Thoracic aorta (tissue), 2 donors: ENCODE results near the gene NLRC4. TPM values are rescaled to one million over a fixed set of nuclear protein-coding genes. Genes with fewer than 3 reads are reported as not detected.

ENCODE experiments used
- ATAC-seq: fragments of 150-250 bp; one replicate; pipeline ENCODE4 v1.8.0; 2017; ENCODE audit warnings: low read depth; ENCODE audit not compliant: insufficient number of reproducible peaks, low FRiP score
- DNase-seq: peaks from one replicate; pipeline ENCODE4 v3.0.0-alpha.2; 2020; ENCODE audit warnings: low spot score
- H3K27ac ChIP-seq, 2 donors: fragments of 200-600 bp; sonication (generic); 1 replicate in 1 of 2; 2 replicates in 1 of 2; pipeline ENCODE4 v1.5.1; 2016; ENCODE audit warnings: mild to moderate bottlenecking in 2 of 2, moderate library complexity in 2 of 2
- H3K27me3 ChIP-seq: fragments of 200-600 bp; sonication (generic); replicated peaks from 2 replicates; pipeline ENCODE4 v1.6.0; 2016; ENCODE audit warnings: mild to moderate bottlenecking; ENCODE audit not compliant: insufficient read depth
- H3K36me3 ChIP-seq: fragments of 200-600 bp; sonication (generic); one replicate; pipeline ENCODE4 v1.5.1; 2016
- H3K4me1 ChIP-seq, 2 donors: fragments of 200-600 bp; sonication (generic); 1 replicate in 1 of 2; 2 replicates in 1 of 2; pipeline versions ENCODE4 v1.5.1 to v1.6.0; 2016; ENCODE audit warnings: low read depth in 2 of 2, mild to moderate bottlenecking in 1 of 2; ENCODE audit not compliant: control insufficient read depth in 1 of 2
- H3K4me3 ChIP-seq: fragments of 200-600 bp; sonication (generic); 2 replicates; pipeline ENCODE4 v1.5.1; 2016; ENCODE audit warnings: mild to moderate bottlenecking
- H3K9me3 ChIP-seq: fragments of 200-600 bp; sonication (generic); 2 replicates; pipeline ENCODE4 v1.5.1; 2016
- CTCF ChIP-seq: fragments of 200-600 bp; sonication (generic); IDR thresholded peaks from one replicate; pipeline ENCODE4 v1.5.1; 2019; ENCODE audit warnings: antibody characterized with exemption
- total RNA-seq, 2 donors: library from RNA; depleted of rRNA; stranded (reverse); fragments of >200 nt; gene quantifications; one replicate each; pipeline versions ENCODE4 v1.1.0 to v1.2.3, GENCODE V29; 2016

Gene NLRC4
- total RNA-seq, 2 donors from 2014 or later = 0.81 to 2.2 TPM

GRCh38 chr2:32274289-32274688 is 9.6 kb upstream of the NLRC4 start:
- peaks cover 5 to 11% of the 10 kb centered on the region in 2 donors for H3K4me1 ChIP-seq
- DNase-seq (no peak), ATAC-seq (no peak)
- H3K9me3 ChIP-seq = no peaks in the 10 kb centered on the region
- no peaks in the 10 kb centered on the region for H3K27me3 ChIP-seq
- no peak overlapping the region for H3K4me3 ChIP-seq
- H3K27ac ChIP-seq = no peak overlapping the region
- TF ChIP-seq CTCF = no peak
- no peaks in the 10 kb centered on the region for H3K36me3 ChIP-seq

- ATAC-seq = no peak
- Histone ChIP-seq H3K9me3 (no peaks in the 10 kb centered on the region), H3K36me3 (no peaks in the 10 kb centered on the region), H3K4me3 (no peak overlapping the region), H3K27ac (no peak overlapping the region), H3K4me1 (peaks cover 5 to 12% of the 10 kb centered on the region in 2 donors), H3K27me3 (no peaks in the 10 kb centered on the region)
- TF ChIP-seq CTCF = no peak
- no peak for DNase-seq
Measured at GRCh38 chr2:32272279-32272678, 7.6 kb upstream of the NLRC4 start.

- no peaks in the 10 kb centered on the region for H3K36me3 ChIP-seq
- no peaks in the 10 kb centered on the region for H3K9me3 ChIP-seq
- H3K4me1 ChIP-seq = peaks cover 0 to 8% of the 10 kb centered on the region in 2 donors
- TF ChIP-seq CTCF = no peak
- no peaks in the 10 kb centered on the region for H3K27me3 ChIP-seq
- H3K27ac ChIP-seq = no peak overlapping the region
- ATAC-seq (no peak), DNase-seq (no peak)
- H3K4me3 ChIP-seq = no peak overlapping the region
Measured at GRCh38 chr2:32271063-32271462, 6.4 kb upstream of the NLRC4 start.

DNA sequence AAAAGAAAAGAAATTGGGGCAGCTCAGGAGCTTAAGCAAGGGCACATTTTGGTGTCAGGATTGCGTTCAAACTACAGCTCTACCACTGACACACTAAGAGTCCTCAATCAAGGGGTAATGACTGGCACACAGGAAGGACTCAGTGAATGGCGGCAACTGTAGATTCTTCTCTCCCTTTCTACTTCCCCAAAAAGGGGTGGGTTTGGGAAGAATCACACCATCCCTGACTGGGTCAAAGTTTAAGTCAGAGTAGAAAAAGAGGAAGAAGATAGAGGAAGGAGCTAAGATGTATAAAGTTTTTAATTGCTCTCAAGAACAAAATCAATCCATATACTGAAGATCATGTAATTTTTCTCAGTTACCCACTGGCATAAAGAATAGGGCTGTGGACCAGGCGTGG is 2.6 kb downstream of the NLRC4 start:
- no peak overlapping the region for H3K4me3 ChIP-seq
- H3K4me1 ChIP-seq = no peaks in the 10 kb centered on the region
- no peak for DNase-seq
- H3K36me3 ChIP-seq = no peaks in the 10 kb centered on the region
- no peaks in the 10 kb centered on the region for H3K27me3 ChIP-seq
- ATAC-seq = no peak
- no peak overlapping the region for H3K27ac ChIP-seq
- H3K9me3 ChIP-seq = no peaks in the 10 kb centered on the region
- no peak for TF ChIP-seq CTCF

- no peaks in the 10 kb centered on the region for H3K9me3 ChIP-seq
- DNase-seq (no peak), ATAC-seq (no peak)
- no peaks in the 10 kb centered on the region for H3K27me3 ChIP-seq
- H3K4me3 ChIP-seq = no peak overlapping the region
- no peak overlapping the region for H3K27ac ChIP-seq
- no peaks in the 10 kb centered on the region for H3K36me3 ChIP-seq
- no peaks in the 10 kb centered on the region for H3K4me1 ChIP-seq
- TF ChIP-seq CTCF = no peak
Measured at GRCh38 chr2:32260376-32260775, 4.3 kb downstream of the NLRC4 start.
